Measurements from ENCODE around the gene GPC6. TPM values are rescaled to one million over a fixed set of nuclear protein-coding genes. Genes with fewer than 3 reads are reported as not detected.

The GPC6 gene
- total RNA-seq, 2 donors from 2014 or later, result 3.4 to 5.3 TPM

DNA sequence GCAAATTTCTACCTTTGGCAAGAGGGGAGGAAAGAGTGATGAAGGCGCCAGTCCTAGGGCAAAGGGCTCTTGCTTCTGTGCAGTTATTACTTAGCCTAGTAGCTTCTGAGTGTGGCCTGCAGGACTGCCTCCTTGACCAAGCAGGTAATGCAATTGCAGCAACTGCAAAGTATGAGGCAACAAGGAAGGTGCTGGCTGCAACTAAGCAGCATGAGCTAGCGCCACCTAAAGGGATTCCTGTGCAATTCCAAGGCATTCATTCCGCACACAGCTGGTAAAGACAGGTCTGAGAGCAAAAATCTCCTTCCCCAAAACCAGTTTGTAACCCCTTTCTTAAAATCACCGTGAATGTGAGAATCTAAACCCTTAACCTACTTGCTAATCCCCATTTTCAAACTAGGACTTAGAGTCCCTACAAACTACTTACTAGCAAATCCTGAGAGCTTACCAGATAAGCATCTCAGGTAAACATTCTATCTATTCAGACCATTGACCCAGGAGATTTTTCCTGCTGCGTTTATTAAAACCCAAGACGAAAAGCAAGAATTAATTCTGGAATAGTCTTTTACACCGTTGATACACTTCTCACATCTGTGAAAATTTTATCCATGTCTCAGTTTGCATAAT, 1190.0 kb downstream of the GPC6 start:
- Histone ChIP-seq H3K27ac (no peak overlapping the region), H3K36me3 (no peaks in the 10 kb centered on the region), H3K4me1 (replicated peaks) (no peaks in the 10 kb centered on the region), H3K9me3 (no peaks in the 10 kb centered on the region), H3K27me3 (replicated peaks; ENCODE audit: insufficient read depth) (no peaks in the 10 kb centered on the region), H3K4me3 (no peak overlapping the region)
- intact Hi-C loops (cut with DNase I), result no loop called here
- WGBS, result 60% methylated on average over 7 of the region's 7 CpGs
- TF ChIP-seq POLR2A (IDR thresholded peaks at IDR 0.05), result no peak
- TF ChIP-seq, protein P1, sequence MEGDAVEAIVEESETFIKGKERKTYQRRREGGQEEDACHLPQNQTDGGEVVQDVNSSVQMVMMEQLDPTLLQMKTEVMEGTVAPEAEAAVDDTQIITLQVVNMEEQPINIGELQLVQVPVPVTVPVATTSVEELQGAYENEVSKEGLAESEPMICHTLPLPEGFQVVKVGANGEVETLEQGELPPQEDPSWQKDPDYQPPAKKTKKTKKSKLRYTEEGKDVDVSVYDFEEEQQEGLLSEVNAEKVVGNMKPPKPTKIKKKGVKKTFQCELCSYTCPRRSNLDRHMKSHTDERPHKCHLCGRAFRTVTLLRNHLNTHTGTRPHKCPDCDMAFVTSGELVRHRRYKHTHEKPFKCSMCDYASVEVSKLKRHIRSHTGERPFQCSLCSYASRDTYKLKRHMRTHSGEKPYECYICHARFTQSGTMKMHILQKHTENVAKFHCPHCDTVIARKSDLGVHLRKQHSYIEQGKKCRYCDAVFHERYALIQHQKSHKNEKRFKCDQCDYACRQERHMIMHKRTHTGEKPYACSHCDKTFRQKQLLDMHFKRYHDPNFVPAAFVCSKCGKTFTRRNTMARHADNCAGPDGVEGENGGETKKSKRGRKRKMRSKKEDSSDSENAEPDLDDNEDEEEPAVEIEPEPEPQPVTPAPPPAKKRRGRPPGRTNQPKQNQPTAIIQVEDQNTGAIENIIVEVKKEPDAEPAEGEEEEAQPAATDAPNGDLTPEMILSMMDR (IDR thresholded peaks at IDR 0.05), result peak in 1 of 4 experiments; percentile 28
- no peak for TF ChIP-seq POLR2AphosphoS5 (IDR thresholded peaks at IDR 0.05)
- no peak for DNase-seq (ENCODE audit: low spot score)

DNA sequence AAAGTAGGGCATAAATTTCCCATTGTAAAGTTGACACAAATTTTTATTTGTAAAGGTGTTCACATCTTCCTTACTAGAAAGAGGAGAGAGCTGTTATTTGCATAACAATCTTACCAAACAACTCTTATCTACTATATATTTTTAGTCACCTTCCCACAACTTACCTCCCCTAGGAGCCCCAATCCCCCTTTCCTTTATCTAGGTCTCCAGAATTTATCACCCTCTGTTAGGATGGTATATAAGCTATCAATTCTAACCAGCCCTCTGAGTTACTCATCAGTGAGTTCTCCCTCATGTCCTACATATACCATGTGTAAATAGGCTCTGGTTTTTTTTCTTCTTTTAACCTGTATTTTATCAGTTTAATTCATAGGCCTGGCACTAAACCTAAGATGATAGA, 1190.7 kb downstream of the GPC6 start:
- H3K4me1 ChIP-seq (replicated peaks), result no peaks in the 10 kb centered on the region
- no peak for TF ChIP-seq POLR2A (IDR thresholded peaks at IDR 0.05)
- TF ChIP-seq, protein P1 (IDR thresholded peaks at IDR 0.05), result no peak
- no peak for TF ChIP-seq POLR2AphosphoS5 (IDR thresholded peaks at IDR 0.05)
- H3K36me3 ChIP-seq, result no peaks in the 10 kb centered on the region
- intact Hi-C loops (cut with DNase I), result no loop called here
- no peak overlapping the region for H3K4me3 ChIP-seq
- no peak for DNase-seq (ENCODE audit: low spot score)
- no peaks in the 10 kb centered on the region for H3K9me3 ChIP-seq
- no peaks in the 10 kb centered on the region for H3K27me3 ChIP-seq (replicated peaks; ENCODE audit: insufficient read depth)
- H3K27ac ChIP-seq, result no peak overlapping the region

DNA sequence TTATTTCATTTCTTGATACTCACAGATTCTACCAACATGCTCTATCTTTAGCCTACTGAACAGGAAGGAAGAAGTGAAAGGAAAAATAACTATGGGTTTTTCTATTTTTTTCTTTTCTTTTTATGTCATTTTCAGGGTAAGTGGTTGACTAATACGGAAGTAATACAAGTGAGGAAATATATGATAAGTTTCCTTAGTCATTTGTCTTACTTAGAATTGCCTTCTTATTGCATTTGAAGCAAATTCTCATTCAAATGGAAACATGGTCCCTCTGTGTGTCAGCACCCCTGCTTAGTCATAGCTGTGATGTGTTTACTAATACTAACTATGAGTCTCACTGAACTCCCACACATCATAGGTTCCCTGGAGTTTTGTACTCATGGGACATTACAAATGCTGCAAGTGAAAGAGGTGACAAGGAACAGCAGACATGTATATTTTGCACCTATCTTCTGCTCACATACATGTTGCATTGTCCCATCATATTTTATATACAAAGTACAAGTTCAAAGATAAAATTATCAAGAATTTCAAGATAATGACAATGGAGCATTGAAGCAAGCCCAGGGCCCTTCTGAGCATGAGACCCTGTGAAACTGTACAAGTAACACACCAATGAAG, 1192.8 kb downstream of the GPC6 start:
- no peak for DNase-seq (ENCODE audit: low spot score)
- intact Hi-C loops (cut with DNase I), result no loop called here
- TF ChIP-seq, protein P1 (IDR thresholded peaks at IDR 0.05), result no peak
- TF ChIP-seq POLR2AphosphoS5 (IDR thresholded peaks at IDR 0.05) (no peak), POLR2A (IDR thresholded peaks at IDR 0.05) (no peak)
- 91% methylated on average over 1 of the region's 1 CpG for WGBS
- Histone ChIP-seq H3K4me1 (replicated peaks) (no peaks in the 10 kb centered on the region), H3K36me3 (no peaks in the 10 kb centered on the region), H3K4me3 (no peak overlapping the region), H3K27ac (no peak overlapping the region), H3K9me3 (no peaks in the 10 kb centered on the region), H3K27me3 (replicated peaks; ENCODE audit: insufficient read depth) (no peaks in the 10 kb centered on the region)

DNA sequence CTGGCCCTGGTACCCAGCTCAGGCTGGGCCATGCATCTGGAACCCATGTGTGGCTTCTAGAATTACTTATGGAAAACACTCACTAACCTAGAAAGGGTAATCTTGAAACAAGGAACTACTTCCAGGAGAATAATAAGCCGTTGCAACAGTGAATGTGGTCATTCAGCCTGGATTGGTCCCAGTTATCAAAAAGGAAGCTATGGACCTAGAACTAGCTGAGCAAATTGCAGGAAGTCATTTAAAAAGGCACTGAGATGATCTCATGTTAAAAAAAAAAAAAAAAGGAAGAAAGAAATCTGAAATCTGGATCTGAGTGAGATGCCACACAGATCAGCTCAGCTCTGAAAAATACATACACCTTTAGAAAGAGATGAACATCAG, 1193.3 kb downstream of the GPC6 start:
- WGBS, result 53% methylated on average over 1 of the region's 1 CpG
- intact Hi-C loops (cut with DNase I), result no loop called here

More for the DNA sequence above, 1193.3 kb downstream of the GPC6 start:
- Histone ChIP-seq H3K36me3 (no peaks in the 10 kb centered on the region), H3K4me1 (replicated peaks) (no peaks in the 10 kb centered on the region), H3K4me3 (no peak overlapping the region), H3K27me3 (replicated peaks; ENCODE audit: insufficient read depth) (no peaks in the 10 kb centered on the region), H3K9me3 (no peaks in the 10 kb centered on the region), H3K27ac (no peak overlapping the region)
- TF ChIP-seq POLR2AphosphoS5 (IDR thresholded peaks at IDR 0.05) (no peak), POLR2A (IDR thresholded peaks at IDR 0.05) (no peak)
- TF ChIP-seq, protein P1 (IDR thresholded peaks at IDR 0.05), result no peak
- no peak for DNase-seq (ENCODE audit: low spot score)
